Ureter (tissue), 1 donor: ENCODE data around the gene HACD2. TPM values are rescaled to one million over a fixed set of nuclear protein-coding genes. Genes with fewer than 3 reads are reported as not detected.

ENCODE experiments used
- DNase-seq: peaks from one replicate; pipeline ENCODE4 v3.0.0-alpha.2; 2020; ENCODE audit warnings: low spot score
- total RNA-seq: library from RNA; stranded (reverse); gene quantifications from one replicate; pipeline ENCODE4 v1.2.4, GENCODE V29; 2023
- donor health status: DM: yes; HTN: yes; CAD: no.

Gene HACD2
- total RNA-seq, 1 donor from 2014 or later = 20.6 TPM

DNA sequence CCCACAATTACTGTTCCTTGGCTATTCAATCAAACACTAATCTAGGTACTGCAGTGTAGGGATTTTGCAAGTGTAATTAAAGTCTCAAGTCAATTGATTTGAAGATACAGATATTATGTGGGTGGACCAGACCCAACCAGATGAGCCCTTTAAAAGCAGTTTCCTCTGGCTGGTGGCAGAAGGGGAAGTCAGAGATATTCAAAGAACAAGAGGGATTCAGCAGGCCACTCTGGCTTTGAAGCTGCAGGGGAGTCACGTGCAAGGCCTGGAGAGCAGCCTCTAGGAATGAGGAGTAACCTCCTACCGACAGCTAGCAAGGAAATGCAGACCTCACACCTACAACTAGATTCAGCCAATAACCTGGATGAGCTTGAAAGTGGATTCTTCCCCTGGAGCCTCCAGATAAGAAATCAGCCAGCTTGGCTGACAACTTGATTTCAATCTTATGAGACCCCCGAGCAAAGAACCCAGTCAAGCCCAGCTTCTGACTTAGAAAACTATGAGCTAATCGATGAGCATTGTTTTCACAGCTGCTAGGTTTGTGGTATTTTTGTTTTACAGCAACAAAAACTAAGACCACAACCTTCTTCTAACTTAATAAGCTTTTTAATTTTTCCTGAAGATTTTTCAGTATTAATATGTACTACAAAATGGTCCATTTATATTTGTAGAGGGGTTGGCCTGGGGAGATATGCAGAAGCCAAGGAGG lies 13.4 kb downstream of the HACD2 start:
- DNase-seq = no peak

DNA sequence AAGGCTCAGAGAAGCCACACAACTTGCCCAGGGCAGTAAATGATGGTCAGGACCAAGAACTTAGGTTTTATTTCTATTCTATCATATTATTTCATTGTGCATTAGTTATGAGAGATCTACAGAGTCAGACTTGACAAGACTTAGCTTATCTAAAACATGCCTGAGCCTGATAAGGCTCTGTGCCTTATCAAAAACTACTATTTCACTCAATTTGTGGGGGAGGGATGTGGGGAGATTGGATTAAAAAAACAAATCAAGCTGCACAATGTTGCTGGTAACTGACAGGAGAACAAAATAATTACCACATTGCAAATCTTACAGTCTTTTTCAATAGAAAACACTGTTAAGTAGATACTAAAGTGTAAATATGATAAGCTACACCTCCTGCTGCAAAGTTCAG lies 16.0 kb downstream of the HACD2 start:
- no peak for DNase-seq

DNA sequence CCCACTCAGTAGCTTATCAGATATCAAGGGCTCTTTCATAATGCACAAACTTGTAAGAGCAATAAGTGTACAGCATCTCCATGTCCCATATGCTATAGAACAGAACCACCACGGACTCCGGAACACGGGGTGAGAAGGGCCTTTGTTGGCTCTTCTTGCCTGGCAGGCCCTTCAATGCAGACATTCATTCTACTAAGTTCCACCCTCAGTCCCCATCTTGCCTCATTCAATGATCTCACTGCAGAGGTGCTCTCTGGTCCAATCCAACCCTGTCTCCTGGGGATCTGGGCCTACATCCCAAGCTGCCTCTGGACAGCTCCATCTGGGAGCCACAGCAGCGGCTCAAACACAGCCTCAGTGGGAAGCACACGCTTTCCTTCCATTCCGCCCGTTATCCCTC lies 16.8 kb downstream of the HACD2 start:
- no peak for DNase-seq

DNA sequence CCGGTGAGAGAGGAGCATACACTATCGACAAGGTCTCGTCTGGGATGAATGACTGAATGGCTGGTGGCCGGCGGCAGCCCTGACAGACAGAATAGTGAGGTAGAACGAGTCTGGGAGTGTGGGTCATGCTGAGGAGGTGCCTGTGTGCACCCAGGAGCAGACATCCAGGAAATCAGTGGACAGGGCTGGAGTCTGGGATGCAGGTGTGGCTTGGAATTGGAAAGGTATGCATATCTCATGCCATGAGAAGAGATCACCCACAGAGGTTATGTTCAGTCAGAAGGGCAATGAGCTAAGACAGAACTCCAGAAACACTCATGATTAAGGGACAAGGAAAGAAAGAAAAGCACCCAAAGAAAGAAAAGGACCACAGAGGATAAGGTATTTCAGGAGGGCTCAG lies 20.8 kb downstream of the HACD2 start:
- no peak for DNase-seq

DNA sequence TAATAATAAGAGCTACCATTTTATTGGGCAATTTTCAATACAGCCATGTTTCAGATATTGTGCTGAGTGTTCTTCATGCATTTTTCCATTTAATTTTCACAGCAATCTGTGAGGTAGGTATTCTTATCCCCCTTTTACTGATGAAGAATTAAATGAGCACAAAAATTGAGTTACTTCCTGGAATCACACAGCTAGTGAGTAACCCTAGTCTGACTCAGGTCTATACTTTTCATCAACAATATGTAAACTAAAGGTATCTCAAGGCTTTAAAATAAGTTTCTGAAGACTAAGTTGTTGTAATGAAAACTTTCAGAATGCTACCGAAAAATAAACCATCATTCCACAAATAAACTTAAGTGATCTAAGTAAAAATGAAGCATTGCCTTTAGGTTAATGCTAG lies 22.3 kb downstream of the HACD2 start:
- DNase-seq = no peak

DNA sequence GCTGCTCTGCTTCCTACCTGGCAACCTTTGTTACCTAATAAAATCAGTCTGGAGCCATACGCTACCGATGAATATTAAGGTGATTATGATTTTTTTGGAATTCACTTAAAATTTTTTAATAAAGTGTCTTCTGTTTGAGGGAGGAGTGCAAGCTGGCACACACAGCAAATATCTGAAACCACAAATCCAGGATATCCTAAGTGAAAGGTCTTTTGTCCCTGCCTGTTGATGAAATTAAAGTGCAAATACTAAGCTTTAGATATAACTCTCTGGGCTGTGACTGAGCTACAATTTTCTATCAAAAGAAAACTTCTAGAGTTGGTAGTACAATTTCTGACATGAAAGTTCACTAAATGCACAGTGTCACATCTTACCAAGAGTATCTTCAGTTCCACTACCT lies 23.7 kb downstream of the HACD2 start:
- DNase-seq = no peak

DNA sequence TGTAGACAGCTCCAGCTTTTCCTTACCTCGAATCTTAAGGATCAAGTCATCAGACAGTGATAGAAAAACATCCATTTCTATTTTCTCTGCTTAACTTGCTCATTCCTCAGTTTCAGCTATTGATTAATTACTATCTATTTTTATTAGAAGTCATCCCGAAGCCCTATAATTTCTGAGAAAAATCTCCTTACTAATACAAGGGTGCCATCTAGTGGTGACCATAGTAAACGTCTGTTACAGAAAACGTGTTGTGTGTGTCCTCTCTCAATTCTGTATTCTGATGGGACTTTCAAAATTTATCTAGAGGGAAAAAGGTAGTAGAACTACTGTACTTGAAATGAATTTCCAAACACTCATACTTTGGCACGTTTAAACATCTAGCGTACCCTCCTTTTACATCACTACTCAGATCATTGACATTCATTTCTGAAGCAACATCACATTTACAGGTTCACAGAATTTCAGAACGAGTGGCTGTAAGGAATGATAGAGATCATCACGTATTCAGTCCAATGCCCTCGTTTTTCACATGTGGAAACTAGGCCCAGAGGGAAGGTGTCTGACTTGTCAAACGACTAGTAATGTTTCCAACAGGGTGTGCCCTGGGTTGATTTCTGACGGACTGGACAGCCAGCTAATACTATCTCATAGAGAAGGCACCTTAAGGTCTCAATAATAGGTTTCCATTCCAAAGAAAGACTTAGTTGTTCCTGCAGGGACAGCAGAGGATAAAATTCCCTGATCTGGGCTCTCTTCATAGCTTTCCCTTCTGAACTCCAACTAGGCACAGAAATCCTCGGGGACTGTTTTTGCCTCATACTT lies 25.6 kb downstream of the HACD2 start:
- DNase-seq = no peak

DNA sequence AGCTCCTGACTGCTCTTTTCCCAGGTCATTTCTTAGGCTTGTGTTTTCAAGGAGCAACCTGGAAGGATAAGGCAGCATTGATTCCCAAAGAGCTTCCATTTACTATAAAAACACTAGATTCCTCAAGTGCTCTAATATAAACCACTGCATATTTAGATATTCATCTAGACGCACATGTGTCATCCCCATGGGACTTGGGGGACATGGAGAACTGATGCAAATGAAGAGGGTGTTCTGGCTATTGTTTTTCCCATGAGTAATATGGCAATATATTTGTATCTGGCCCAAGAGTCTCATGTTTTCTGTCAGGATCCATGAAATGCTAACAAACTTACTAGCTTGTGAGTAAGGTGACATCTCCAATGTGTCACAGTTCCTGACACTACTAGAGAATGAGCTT lies 31.3 kb downstream of the HACD2 start:
- DNase-seq = no peak

DNA sequence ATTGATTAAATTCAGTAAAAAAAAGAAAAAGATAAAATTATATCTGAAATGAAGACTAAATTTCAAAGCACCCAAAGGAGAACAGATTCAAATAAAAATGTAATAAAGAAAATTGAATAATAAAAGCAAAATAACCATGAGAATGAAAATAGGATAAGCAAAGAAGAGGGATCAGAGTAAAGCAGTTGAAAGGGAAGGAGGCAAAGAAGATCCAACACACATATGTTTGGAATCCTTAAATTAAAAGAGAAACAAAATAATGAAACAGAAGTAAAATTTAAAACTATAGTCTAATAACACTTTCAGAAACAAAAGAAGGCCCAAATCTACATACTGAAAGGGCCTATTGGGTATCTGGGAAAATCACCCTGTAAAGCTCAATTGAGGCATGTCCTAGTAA lies 32.1 kb downstream of the HACD2 start:
- no peak for DNase-seq

DNA sequence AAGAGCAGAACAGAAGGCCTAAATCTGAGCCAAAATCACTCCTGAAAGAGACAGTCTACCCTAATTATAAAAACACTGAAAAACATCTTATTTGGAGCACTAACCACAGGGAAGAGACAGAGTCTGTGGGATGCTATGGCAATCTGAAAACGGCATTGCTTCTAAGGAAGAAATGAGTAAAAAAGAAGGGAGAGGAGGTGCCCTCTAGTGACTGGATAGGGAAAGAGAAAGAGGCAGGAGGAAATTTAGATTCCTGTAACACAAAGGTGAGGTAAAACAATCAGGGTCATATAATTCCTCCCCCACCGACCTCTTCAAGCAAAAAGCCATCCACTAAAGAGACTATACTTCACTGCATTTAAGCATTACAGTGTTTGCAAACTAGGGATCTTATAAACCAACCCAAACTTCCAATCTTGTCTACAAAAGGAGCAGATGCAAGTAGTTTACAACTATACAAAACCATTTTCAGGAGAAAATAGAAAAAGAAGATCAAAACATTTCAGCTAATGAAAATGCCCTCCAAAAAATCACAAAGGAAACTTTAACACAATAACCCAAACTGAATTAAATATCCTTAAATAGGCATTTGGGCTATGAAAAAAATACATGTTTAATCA lies 32.6 kb downstream of the HACD2 start:
- DNase-seq = no peak

DNA sequence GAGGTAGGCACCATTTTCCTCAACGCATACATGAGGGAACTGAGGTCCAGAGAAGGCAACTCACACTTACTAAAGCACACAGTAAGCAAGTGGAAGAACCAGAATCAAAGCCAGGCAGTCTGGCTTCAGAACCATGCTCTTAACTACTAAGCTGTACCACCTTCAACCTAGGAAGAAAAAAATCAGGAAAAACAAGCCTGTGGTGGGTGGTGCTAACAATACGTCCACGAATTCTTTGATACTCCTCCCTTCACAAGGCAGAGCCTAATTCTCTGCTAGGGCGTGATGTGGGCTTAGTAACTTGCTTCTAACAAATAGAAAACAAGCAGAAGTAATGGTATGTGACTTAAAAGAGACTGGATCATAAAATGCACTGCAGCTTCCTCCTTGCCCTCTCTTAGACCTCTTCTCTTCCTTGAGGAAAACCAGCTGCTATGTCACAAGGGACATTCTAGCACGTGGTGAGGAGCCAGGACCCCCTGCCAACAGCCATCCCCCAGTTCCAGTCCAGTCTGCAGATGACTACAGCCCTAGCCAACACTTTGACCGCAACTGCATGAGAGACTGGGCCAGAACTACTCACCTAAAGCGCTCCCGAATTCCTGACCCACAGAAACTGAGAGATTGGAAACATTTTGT lies 36.9 kb downstream of the HACD2 start:
- no peak for DNase-seq

DNA sequence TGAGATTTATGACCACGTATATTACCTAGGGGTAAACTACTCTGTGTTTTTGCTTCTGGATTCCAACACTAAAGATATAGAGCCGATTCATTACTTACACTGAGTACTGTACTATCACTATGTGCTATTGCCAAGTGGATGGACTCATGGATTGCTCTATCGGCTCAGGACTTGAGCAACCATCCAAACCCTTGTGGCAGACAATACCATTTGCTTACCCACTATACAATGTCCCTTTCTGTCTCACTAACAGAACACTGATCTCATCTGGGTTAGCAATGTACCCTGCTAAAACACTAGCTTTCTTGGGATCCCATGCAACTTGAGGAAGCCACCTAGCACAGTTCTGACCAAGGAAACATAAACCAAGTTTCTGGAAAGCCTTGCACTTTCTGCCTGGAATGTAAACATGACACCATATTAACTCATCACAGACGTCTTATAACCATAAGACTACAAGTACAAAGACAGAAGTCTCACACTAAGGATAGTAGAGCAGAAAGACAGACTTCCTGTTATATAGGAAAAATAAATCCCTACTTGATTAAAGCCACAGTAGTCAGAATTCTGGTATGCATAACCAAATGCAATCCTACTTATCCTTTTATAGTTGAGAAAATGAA lies 38.6 kb downstream of the HACD2 start:
- DNase-seq = no peak

DNA sequence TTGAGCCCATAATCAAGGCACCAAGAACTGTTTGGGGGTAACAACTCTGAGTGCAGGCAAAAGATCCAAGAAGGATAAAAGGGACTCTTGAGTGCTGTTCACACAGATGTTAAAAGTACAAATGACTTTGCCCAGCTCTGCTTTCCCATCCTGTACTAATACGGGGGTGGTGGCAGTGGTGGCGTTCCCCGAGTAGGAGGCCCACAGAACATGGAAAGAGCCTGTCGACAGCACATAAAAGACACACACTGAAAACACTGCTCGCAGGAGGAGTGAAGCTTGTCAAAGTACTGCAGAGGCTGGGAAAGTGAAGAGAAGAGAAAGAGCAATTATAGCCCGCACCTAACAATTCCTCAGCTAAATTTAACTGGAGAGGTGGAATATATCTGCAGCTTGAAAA lies 40.9 kb downstream of the HACD2 start:
- no peak for DNase-seq

DNA sequence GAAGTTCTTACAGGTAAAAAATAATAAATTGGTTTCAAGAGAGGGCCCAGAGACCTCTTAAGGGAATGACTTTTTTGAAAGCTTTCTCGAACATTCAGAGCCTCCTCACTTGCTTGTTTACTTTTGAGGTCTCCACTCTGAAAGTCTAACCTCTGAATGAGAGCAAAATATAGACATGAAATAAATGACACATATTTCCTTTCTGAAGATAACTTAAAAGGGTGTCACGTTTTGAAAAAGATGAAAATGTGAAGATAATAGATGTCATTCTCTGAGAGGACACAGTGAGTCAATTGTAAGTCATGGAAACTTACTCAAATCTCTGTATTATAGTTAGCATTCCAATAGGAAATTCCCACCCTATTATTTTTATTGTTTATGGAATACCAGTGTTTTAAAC lies 44.6 kb downstream of the HACD2 start:
- no peak for DNase-seq

DNA sequence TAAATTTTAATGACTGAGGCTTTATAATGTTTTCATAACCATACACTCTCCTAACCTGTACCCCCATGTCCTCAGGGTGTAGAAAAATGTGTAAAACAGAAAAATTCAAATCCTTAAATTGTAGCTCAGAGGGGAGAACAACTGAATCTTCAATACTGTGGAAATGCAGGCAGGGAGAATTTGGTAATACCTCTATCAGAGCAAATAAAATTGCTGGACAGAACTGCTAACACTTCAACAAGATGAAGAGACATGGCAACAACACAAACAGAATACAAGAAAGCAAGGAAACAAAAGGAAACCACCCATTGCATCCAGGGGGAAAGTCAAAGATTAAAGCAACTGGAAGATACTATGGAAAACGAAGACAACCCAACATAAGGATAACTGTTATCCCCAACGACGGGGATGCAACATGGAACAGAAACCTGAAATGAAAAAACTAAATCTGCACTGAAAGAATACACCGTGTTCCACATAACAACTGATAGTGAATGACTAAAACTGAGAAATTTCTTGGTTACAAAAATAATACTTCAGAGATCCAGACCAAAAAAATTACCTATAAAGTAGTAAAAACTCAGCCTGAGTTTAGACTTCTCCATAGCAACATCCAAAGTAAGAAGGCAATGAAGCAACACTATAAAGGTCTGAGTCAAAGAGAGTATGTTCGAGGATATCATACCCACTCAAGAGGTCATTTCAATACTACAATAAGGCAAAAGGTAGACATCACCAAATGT lies 48.5 kb downstream of the HACD2 start:
- DNase-seq = no peak

DNA sequence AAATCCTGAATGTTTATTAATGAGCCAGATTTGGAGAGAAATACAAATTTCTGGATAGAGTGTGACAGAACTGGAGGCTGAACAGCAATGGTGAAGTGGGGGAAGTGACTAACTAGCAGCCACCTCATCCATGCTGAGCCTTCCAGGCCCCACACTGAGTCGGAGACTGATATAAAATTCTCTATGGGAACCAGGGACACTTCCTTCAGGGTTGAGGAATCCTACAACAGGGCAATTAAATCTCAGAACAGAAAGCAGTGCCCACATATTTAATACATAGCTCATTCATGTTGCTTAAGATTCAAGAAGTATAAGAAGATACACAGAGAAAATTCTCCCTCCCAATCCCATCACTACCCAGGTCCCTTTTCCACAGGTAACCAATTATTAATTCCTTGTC lies 49.3 kb downstream of the HACD2 start:
- DNase-seq = no peak

DNA sequence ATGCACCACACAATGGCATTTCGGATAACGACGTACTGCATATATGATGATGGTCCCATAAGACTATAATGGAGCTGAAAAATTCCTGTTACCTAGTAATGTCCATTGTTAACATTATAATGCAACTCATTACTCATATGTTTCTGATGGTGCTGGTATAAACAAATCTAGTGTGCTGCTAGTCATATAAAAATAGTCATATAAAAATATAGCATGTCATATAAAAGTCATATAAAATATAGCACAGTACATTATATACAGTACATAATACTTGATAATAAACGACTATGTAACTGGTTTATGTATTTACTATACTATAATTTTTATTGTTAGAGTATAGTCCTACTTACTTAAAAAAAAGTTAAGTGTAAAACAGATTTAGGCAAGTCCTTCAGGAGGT lies 50.6 kb downstream of the HACD2 start:
- DNase-seq = no peak

DNA sequence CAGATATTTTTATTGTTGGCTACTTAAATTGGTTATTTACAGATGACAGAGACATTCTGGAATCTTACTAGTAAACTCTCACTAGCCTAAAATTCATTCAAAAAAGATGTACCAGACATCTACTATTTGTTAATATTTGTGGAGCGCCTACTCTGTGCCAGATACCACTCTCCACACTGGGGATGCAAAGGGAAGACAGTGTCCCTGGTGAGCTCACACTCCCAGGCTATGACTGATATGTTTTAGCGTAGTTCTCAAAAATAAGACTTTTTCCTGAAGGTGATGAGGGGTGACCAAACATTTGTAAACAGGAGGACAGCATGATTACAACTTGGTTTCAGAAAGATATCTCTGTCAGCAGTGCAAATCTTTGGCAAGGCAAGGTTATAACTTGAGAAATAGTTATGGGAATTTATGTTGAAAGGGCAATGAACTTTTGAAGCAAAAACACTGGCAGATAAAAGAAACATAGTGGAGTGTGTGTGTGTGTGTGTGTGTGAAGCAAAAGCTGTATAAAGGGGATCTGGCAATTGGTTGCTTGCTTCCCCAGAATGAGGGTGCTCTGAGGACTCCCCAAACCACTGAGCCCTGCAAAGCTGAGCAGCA lies 51.2 kb downstream of the HACD2 start:
- no peak for DNase-seq

DNA sequence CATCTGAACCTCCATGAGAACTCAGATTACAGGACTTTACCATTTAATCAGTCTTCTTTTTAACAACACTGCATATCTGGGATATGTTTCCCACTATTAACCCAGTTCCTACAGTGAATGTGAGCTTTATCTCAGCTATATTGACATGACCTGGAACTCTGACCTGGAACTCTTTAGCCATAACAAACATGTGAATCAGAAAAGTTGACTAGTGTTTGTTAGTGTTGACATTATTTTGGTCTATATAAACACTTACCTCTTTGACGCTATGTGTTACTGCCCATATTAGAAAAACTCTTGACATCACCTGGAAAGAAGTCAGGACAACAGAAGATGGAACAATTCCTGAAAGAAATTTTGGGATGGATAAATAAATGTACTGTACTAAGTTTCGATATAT lies 56.7 kb downstream of the HACD2 start:
- DNase-seq = no peak

DNA sequence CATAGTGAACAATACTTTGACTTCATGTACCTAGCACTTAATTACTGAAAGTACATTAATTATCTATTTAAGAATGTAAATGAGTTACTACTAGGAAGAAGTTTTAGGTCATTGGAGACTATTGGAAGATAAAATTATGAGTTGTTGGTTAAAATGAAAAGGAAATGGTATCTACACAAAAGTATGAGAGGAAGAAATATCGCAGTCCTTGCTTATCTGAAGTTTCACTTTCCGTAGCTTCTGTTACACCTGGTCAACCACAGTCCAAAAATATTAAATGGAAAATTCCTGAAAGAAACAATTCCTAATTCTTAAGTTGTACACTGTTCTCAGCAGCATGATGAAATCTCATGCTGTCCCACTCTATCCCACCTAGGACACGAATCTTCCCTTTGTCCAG lies 57.8 kb downstream of the HACD2 start:
- no peak for DNase-seq

DNA sequence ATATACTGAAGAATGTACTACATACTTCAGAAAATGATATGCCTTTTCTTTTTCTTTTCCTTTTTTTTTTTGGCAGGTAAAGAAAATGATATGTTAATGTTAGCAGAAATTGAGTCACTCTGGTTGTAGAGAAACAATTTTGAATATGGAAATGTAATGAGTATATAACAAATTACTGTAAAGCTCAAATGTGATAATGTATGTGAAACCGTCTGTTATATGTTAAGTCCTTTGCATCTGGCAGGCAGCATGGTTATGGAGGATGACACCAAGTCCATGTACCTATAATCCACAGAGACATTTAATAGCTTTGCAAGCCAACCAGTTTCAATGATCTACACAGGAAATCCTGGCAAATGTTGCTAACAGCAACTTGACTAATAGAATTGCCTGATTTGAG lies 58.4 kb downstream of the HACD2 start:
- DNase-seq = no peak
